ENCODE measurements around the gene PLEKHO1.
"Not testable (repeated sequence)": the region's sequence is repeated elsewhere in the genome, so short reads cannot be mapped to it uniquely, and the experiment has no call there.

PLEKHO1 gene

GRCh38 chr1:150168960-150169601 is 19.4 kb downstream of the PLEKHO1 start:
- no peak overlapping the region for H3K4me3 ChIP-seq (ENCODE audit: low read depth, low read length)

GRCh38 chr1:150171801-150172200 is 22.1 kb downstream of the PLEKHO1 start:
- no peak overlapping the region for H3K4me3 ChIP-seq (ENCODE audit: low read depth, low read length)

GRCh38 chr1:150173141-150173585 is 23.4 kb downstream of the PLEKHO1 start:
- H3K4me3 ChIP-seq (ENCODE audit: low read depth, low read length): no peak overlapping the region

GRCh38 chr1:150176593-150176992 is 26.9 kb downstream of the PLEKHO1 start:
- no peak overlapping the region for H3K4me3 ChIP-seq (ENCODE audit: low read depth, low read length)

GRCh38 chr1:150178548-150178947 is 28.8 kb downstream of the PLEKHO1 start:
- no peak overlapping the region for H3K4me3 ChIP-seq (ENCODE audit: low read depth, low read length)

- H3K4me3 ChIP-seq (ENCODE audit: low read depth, low read length): no peak overlapping the region
These were observed 30.2 kb downstream of the PLEKHO1 start for GRCh38 chr1:150179867-150180266.

- no peak overlapping the region for H3K4me3 ChIP-seq (ENCODE audit: low read depth, low read length)
These were observed 30.8 kb downstream of the PLEKHO1 start for GRCh38 chr1:150180474-150180873.

GRCh38 chr1:150182247-150182646 is 32.5 kb downstream of the PLEKHO1 start:
- H3K4me3 ChIP-seq (ENCODE audit: low read depth, low read length): no peak overlapping the region

- H3K4me3 ChIP-seq (ENCODE audit: low read depth, low read length): no peak overlapping the region
These were observed 33.3 kb downstream of the PLEKHO1 start for GRCh38 chr1:150183061-150183460.

- H3K4me3 ChIP-seq (ENCODE audit: low read depth, low read length): no peak overlapping the region
These were observed 35.8 kb downstream of the PLEKHO1 start for GRCh38 chr1:150185481-150185880.

- not testable (repeated sequence) for H3K4me3 ChIP-seq (ENCODE audit: low read depth, low read length)
These were observed 36.7 kb downstream of the PLEKHO1 start for GRCh38 chr1:150186438-150186788.

- H3K4me3 ChIP-seq (ENCODE audit: low read depth, low read length): no peak overlapping the region
These were observed 37.3 kb downstream of the PLEKHO1 start for GRCh38 chr1:150186789-150187559.

- H3K4me3 ChIP-seq (ENCODE audit: low read depth, low read length): no peak overlapping the region
These were observed 37.8 kb downstream of the PLEKHO1 start for GRCh38 chr1:150187560-150187931.

GRCh38 chr1:150192012-150192411 is 42.3 kb downstream of the PLEKHO1 start:
- no peak overlapping the region for H3K4me3 ChIP-seq (ENCODE audit: low read depth, low read length)

- no peak overlapping the region for H3K4me3 ChIP-seq (ENCODE audit: low read depth, low read length)
These were observed 44.8 kb downstream of the PLEKHO1 start for GRCh38 chr1:150194381-150195031.

GRCh38 chr1:150196417-150196816 is 46.7 kb downstream of the PLEKHO1 start:
- H3K4me3 ChIP-seq (ENCODE audit: low read depth, low read length): no peak overlapping the region

- H3K4me3 ChIP-seq (ENCODE audit: low read depth, low read length): no peak overlapping the region
These were observed 57.7 kb downstream of the PLEKHO1 start for GRCh38 chr1:150207281-150207971.

GRCh38 chr1:150208460-150208859 is 58.7 kb downstream of the PLEKHO1 start:
- H3K4me3 ChIP-seq (ENCODE audit: low read depth, low read length): not testable (repeated sequence)

Data from iPS-11a (cell line).